SK-N-SH (cell line): ENCODE results near the gene UBE2L5. TPM values are rescaled to one million over a fixed set of nuclear protein-coding genes. Genes with fewer than 3 reads are reported as not detected.

ENCODE experiments used
- CTCF ChIA-PET: fragments of 300-600, 350-600 bp; formaldehyde crosslinking; extraction: SDS; loops from one replicate; lab custom pipeline; 2021; lab: Yijun Ruan, JAX
- POLR2A ChIA-PET: fragments of 350-600 bp; sonication (Branson Sonifier 250); formaldehyde crosslinking; extraction: SDS; loops from one replicate; lab custom pipeline; 2020; ENCODE audit warnings: antibody characterized with exemption, inconsistent platforms; lab: Yijun Ruan, JAX
- DNase-seq: peaks from one replicate; pipeline ENCODE4 v3.0.0; 2012
- H2AFZ ChIP-seq: fragments of 200-600 bp; sonication (generic); 2 replicates; pipeline ENCODE4 v1.8.1; 2016; ENCODE audit warnings: antibody characterized with exemption, mild to moderate bottlenecking, low read depth
- H3F3A ChIP-seq: fragments of 200-600 bp; sonication (generic); replicated peaks from 2 replicates; pipeline ENCODE3; 2016; ENCODE audit warnings: antibody characterized with exemption, mild to moderate bottlenecking; ENCODE audit not compliant: insufficient read depth
- H3K27ac ChIP-seq, 2 experiments: fragments of 200-500 bp in 1 of 2; fragments of 200-600 bp in 1 of 2; sonication (Bioruptor generic) in 1 of 2; sonication (generic), shearing (Covaris generic) in 1 of 2; 2 replicates each; pipeline versions ENCODE4 v1.5.1 to v1.6.1; 2014 to 2016; ENCODE audit warnings: low read depth in 2 of 2, inconsistent platforms in 1 of 2, low read length in 1 of 2, mild to moderate bottlenecking in 1 of 2, mixed read lengths in 1 of 2
- H3K27me3 ChIP-seq: fragments of 200-600 bp; sonication (generic), shearing (Covaris generic); 2 replicates; pipeline ENCODE4 v1.6.1; 2016; ENCODE audit warnings: mixed run types; ENCODE audit not compliant: insufficient read depth
- H3K36me3 ChIP-seq, 2 experiments: fragments of 200-500 bp in 1 of 2; fragments of 200-600 bp in 1 of 2; sonication (Bioruptor generic) in 1 of 2; sonication (generic) in 1 of 2; replicated peaks in 1 of 2; 2 replicates each; pipeline versions ENCODE3 to v1.5.1; 2014 to 2016; ENCODE audit warnings: low read length in 1 of 2, mild to moderate bottlenecking in 1 of 2; ENCODE audit not compliant: insufficient read depth in 2 of 2, control insufficient read depth in 1 of 2
- H3K4me1 ChIP-seq, 2 experiments: fragments of 200-500 bp in 1 of 2; fragments of 200-600 bp in 1 of 2; sonication (Bioruptor generic) in 1 of 2; sonication (generic), shearing (Covaris generic) in 1 of 2; 2 replicates each; pipeline versions ENCODE4 v1.5.1 to v1.6.1; 2014 to 2016; ENCODE audit warnings: low read depth in 1 of 2, low read length in 1 of 2, mixed run types in 1 of 2; ENCODE audit not compliant: insufficient read depth in 2 of 2, control insufficient read depth in 1 of 2
- H3K4me2 ChIP-seq: fragments of 200-600 bp; sonication (generic), shearing (Covaris generic); 2 replicates; pipeline ENCODE4 v1.6.1; 2017; ENCODE audit warnings: mixed run types
- H3K4me3 ChIP-seq, 2 experiments: fragments of 200-500 bp in 1 of 2; fragments of 200-600 bp in 1 of 2; sonication (Bioruptor generic) in 1 of 2; sonication (generic), shearing (Covaris generic) in 1 of 2; 2 replicates each; pipeline versions ENCODE4 v1.5.1 to v1.8.1; 2014 to 2016; ENCODE audit warnings: low read depth in 2 of 2, inconsistent platforms in 1 of 2, low read length in 1 of 2, mild to moderate bottlenecking in 1 of 2, mixed read lengths in 1 of 2, moderate library complexity in 1 of 2
- H3K79me2 ChIP-seq: fragments of 200-600 bp; sonication (generic); 2 replicates; pipeline ENCODE4 v1.8.1; 2017; ENCODE audit warnings: mild to moderate bottlenecking; ENCODE audit not compliant: insufficient read depth
- H3K9ac ChIP-seq: fragments of 200-600 bp; sonication (generic); 2 replicates; pipeline ENCODE4 v1.6.1; 2017; ENCODE audit warnings: mixed run types
- H3K9me2 ChIP-seq: fragments of 200-600 bp; sonication (generic); 2 replicates; pipeline ENCODE4 v1.6.1; 2017; ENCODE audit warnings: mixed run types
- H3K9me3 ChIP-seq: fragments of 200-600 bp; sonication (generic); 2 replicates; pipeline ENCODE4 v1.6.1; 2017; ENCODE audit warnings: mixed run types, mild to moderate bottlenecking, moderate library complexity
- H4K20me1 ChIP-seq: fragments of 200-600 bp; sonication (generic); 2 replicates; pipeline ENCODE4 v1.6.1; 2017; ENCODE audit warnings: mild to moderate bottlenecking, mixed run types; ENCODE audit not compliant: insufficient read depth
- CTCF ChIP-seq: fragments of 200-600 bp; sonication (generic); IDR thresholded peaks from 2 replicates; pipeline ENCODE4 v1.6.1; 2017; ENCODE audit warnings: antibody characterized with exemption, mild to moderate bottlenecking, moderate library complexity
- EZH2phosphoT487 ChIP-seq: fragments of 200-600 bp; sonication (generic); IDR thresholded peaks from 2 replicates; pipeline ENCODE4 v1.6.1; 2017; ENCODE audit warnings: low read depth, mixed run types, mild to moderate bottlenecking, antibody characterized with exemption, moderate library complexity, borderline replicate concordance
- FOXM1 ChIP-seq: IDR thresholded peaks from 2 replicates; pipeline ENCODE4 v1.4.0; 2012; ENCODE audit warnings: low read depth, mild to moderate bottlenecking
- MAX ChIP-seq: IDR thresholded peaks from 2 replicates; pipeline ENCODE4 v1.4.0; 2012; ENCODE audit warnings: low read depth
- NRF1 ChIP-seq: IDR thresholded peaks from 2 replicates; pipeline ENCODE4 v1.6.1; 2012; ENCODE audit warnings: low read depth, mild to moderate bottlenecking, low read length
- POLR2AphosphoS5 ChIP-seq: IDR thresholded peaks from 2 replicates; pipeline ENCODE4 v1.6.1; 2012; ENCODE audit warnings: low read depth, low read length
- SIN3A ChIP-seq: IDR thresholded peaks from 2 replicates; pipeline ENCODE4 v1.6.1; 2012; ENCODE audit warnings: low read depth, mild to moderate bottlenecking, low read length, moderate library complexity, borderline replicate concordance
- TCF12 ChIP-seq: IDR thresholded peaks from 2 replicates; pipeline ENCODE4 v1.4.0; 2012
- TEAD4 ChIP-seq: IDR thresholded peaks from 2 replicates; pipeline ENCODE4 v1.4.0; 2012; ENCODE audit warnings: mild to moderate bottlenecking, borderline replicate concordance; ENCODE audit not compliant: insufficient read depth
- ZBTB33 ChIP-seq: IDR thresholded peaks from 2 replicates; pipeline ENCODE4 v1.4.0; 2012; ENCODE audit warnings: low read depth, borderline replicate concordance
- WGBS: methylation state at CpG from one replicate; pipeline ENCODE4 v1.1.6; 2017; ENCODE audit warnings: low lambda C conversion rate; 5-methylcytosine and 5-hydroxymethylcytosine counted together
- polyA plus RNA-seq, 3 experiments: library from polyadenylated mRNA; depleted of rRNA; stranded (reverse); fragments of >200 nt; gene quantifications; 2 replicates each; pipeline ENCODE4 v1.2.3, GENCODE V29; 2012

The UBE2L5 gene
- polyA plus RNA-seq, 1 of the 3 experiments (the other 2 are of a cell fraction): 0.02 TPM

- POLR2A ChIA-PET: interaction anchor here (0.8 to 0.9 kb wide), 2 partner anchors 9 to 324 kb away, joined by 3 read pairs; partner anchors contain the start of gene HMGB1
Measured at GRCh38 chr13:30456290-30456689, 34.0 kb downstream of the UBE2L5 start.

GRCh38 chr13:30457306-30457891 is 35.1 kb downstream of the UBE2L5 start:
- DNase-seq: no peak
- no peak overlapping the region for H2AFZ ChIP-seq
- no peaks in the 10 kb centered on the region for H3K9me3 ChIP-seq
- no peaks in the 10 kb centered on the region for H3K9me2 ChIP-seq
- no peak for TF ChIP-seq NRF1
- TF ChIP-seq EZH2phosphoT487: no peak
- TF ChIP-seq TCF12: no peak
- no peak for TF ChIP-seq ZBTB33
- no peak for TF ChIP-seq FOXM1
- no peak for TF ChIP-seq TEAD4
- WGBS: 83% methylated on average over 3 of the region's 3 CpGs
- no peaks in the 10 kb centered on the region; the same call in 1 of the 2 replicates for H4K20me1 ChIP-seq
- CTCF ChIA-PET: interaction anchor here (1.4 kb wide), 1 partner anchor 9 kb away, joined by 4 read pairs; no protein-coding TSS in a partner anchor
- no peak overlapping the region for H3K9ac ChIP-seq
- H3K27me3 ChIP-seq: no peaks in the 10 kb centered on the region
- H3K79me2 ChIP-seq: peaks cover 22% of the 10 kb centered on the region
- peaks cover 24 to 34% of the 10 kb centered on the region in 2 experiments for H3K36me3 ChIP-seq
- peaks cover 0 to 5% of the 10 kb centered on the region in 2 experiments; a peak in 2 of 4 replicates for H3K4me1 ChIP-seq
- no peak overlapping the region for H3K4me3 ChIP-seq
- H3K4me2 ChIP-seq: no peak overlapping the region
- POLR2A ChIA-PET: no interaction called here
- no peak overlapping the region for H3K27ac ChIP-seq
- peaks cover 44% of the 10 kb centered on the region for H3F3A ChIP-seq

More at GRCh38 chr13:30456290-30456689, 34.0 kb downstream of the UBE2L5 start:
- H3K27ac ChIP-seq: no peak overlapping the region
- TF ChIP-seq CTCF: no peak
- TF ChIP-seq FOXM1: no peak
- no peak for TF ChIP-seq MAX
- no peak for TF ChIP-seq TCF12
- TF ChIP-seq SIN3A: no peak
- no peak for TF ChIP-seq POLR2AphosphoS5
- H4K20me1 ChIP-seq: no peaks in the 10 kb centered on the region; the same call in 1 of the 2 replicates
- no peak overlapping the region for H2AFZ ChIP-seq
- H3K79me2 ChIP-seq: peaks cover 10% of the 10 kb centered on the region
- peaks cover 13 to 23% of the 10 kb centered on the region in 2 experiments for H3K36me3 ChIP-seq
- no peak overlapping the region for H3K4me3 ChIP-seq
- 97% methylated on average over 3 of the region's 3 CpGs for WGBS
- H3K27me3 ChIP-seq: no peaks in the 10 kb centered on the region
- H3K9ac ChIP-seq: no peak overlapping the region
- no peaks in the 10 kb centered on the region for H3K9me3 ChIP-seq
- no peaks in the 10 kb centered on the region for H3K9me2 ChIP-seq
- peaks cover 49% of the 10 kb centered on the region for H3F3A ChIP-seq
- no peaks in the 10 kb centered on the region for H3K4me1 ChIP-seq
- CTCF ChIA-PET: interaction anchor here (1.4 to 1.6 kb wide), 2 partner anchors 8 to 324 kb away, joined by 4 to 5 read pairs; no protein-coding TSS in a partner anchor
- H3K4me2 ChIP-seq: no peak overlapping the region
- DNase-seq: no peak
